ENCODE results near the gene CFL1. TPM values are rescaled to one million over a fixed set of nuclear protein-coding genes. Genes with fewer than 3 reads are reported as not detected.

The CFL1 gene
- total and polyA plus RNA-seq, 10 of the 15 experiments (the other 5 are each of a cell fraction or from before 2014, with no cell fraction given): 164 to 2,994 (median 1,500) TPM

DNA sequence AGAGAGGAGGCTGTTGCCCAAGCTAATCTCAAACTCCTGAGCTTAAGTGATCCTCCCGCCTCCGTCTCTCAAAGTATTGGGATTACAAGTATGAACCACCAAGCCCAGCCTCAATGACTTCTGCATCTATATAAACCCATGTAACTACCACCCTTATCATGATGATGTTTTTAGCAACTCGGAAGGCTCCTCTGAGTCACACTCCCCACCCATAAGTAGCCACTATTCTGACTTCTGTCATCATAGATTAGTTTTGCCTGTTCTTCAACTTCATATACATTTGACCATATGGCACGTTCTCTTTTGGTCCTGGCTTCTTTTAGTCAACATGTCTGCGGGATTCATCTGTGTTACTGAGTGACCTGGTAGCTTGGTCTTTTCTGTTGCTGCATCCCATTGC lies 48.6 kb upstream of the CFL1 start:
- H3K36me3 ChIP-seq (ENCODE audit: control insufficient read depth in 2 of 2, insufficient read depth in 2 of 2, low read length in 1 of 2): no peaks in the 10 kb centered on the region
- ChIA-PET CTCF (interaction anchor here (1.1 to 1.8 kb wide), 3 partner anchors 12 to 116 kb away, joined by 4 read pairs; partner anchors contain the start of gene C11orf68), POLR2A (interaction anchor here (0.7 to 1.2 kb wide), 3 partner anchors 14 to 142 kb away, joined by 3 to 4 read pairs (median 3); no protein-coding TSS in a partner anchor), SMC1A (ENCODE audit: uncharacterized antibody, unreplicated experiment) (interaction anchor here (1.1 to 1.7 kb wide), 4 partner anchors 9 to 18 kb away, joined by 4 to 6 read pairs (median 5); partner anchors contain the start of gene FIBP), RAD21 (ENCODE audit: unreplicated experiment) (interaction anchor here (0.6 kb wide), 1 partner anchor 18 kb away, joined by 5 read pairs; the partner anchor contains the start of gene FIBP)
- intact Hi-C loops (cut with micrococcal nuclease; ENCODE audit: unreplicated experiment) (no loop called here), in situ Hi-C loops (cut with MboI) (no loop called here)
- H3K27ac ChIP-seq (ENCODE audit: control insufficient read depth, insufficient read depth): no peak overlapping the region
- peaks cover 11% of the 10 kb centered on the region for H3K4me1 ChIP-seq (ENCODE audit: control insufficient read depth, insufficient read depth, low read length)
- FAIRE-seq (no peak), DNase-seq (ENCODE audit: low read depth, low spot score) (no peak), ATAC-seq (no peak)
- H4K20me1 ChIP-seq (ENCODE audit: control insufficient read depth, insufficient read depth): no peaks in the 10 kb centered on the region
- WGBS (ENCODE audit: insufficient coverage, insufficient replicate concordance, low lambda C conversion rate, missing lambda C conversion rate): 83% methylated on average over 5 of the region's 5 CpGs
- no peaks in the 10 kb centered on the region for H3K9me3 ChIP-seq (replicated peaks; ENCODE audit: control insufficient read depth, insufficient read depth, low read length)
- no peaks in the 10 kb centered on the region; a peak in 1 of 4 replicates for H3K27me3 ChIP-seq (replicated peaks in 1 of 2; ENCODE audit: control insufficient read depth in 2 of 2, insufficient read depth in 2 of 2, low read length in 1 of 2)
- no peak for TF ChIP-seq EP300 (IDR thresholded peaks at IDR 0.05; ENCODE audit: borderline replicate concordance in 1 of 2, control insufficient read depth in 1 of 2, low read depth in 2 of 2, low read length in 2 of 2)
- no peak for TF ChIP-seq PML (IDR thresholded peaks at IDR 0.05; ENCODE audit: low read length)
- TF ChIP-seq STAT1 (conservative IDR thresholded peaks at IDR 0.05): no peak
- TF ChIP-seq HDAC6 (IDR thresholded peaks at IDR 0.05; ENCODE audit: unreplicated experiment): no peak
- no peak for TF ChIP-seq ZNF384 (IDR thresholded peaks at IDR 0.05; ENCODE audit: borderline replicate concordance, low read depth, low read length)
- TF ChIP-seq MEF2B (IDR thresholded peaks at IDR 0.05; ENCODE audit: partially characterized antibody, poor library complexity, severe bottlenecking): no peak
- no peak overlapping the region for H3K4me3 ChIP-seq
- H3K79me2 ChIP-seq (ENCODE audit: control insufficient read depth, insufficient read depth, low read length): no peaks in the 10 kb centered on the region
- H2AFZ ChIP-seq (ENCODE audit: control insufficient read depth, low read depth, low read length): no peak overlapping the region
- H3K9ac ChIP-seq (ENCODE audit: control insufficient read depth, insufficient read depth, low read length): no peak overlapping the region
- H3K4me2 ChIP-seq (ENCODE audit: control insufficient read depth, insufficient read depth): no peak overlapping the region
- BruUV-seq (replicated peaks): no TSS peak

- Histone ChIP-seq H3K9ac (ENCODE audit: control insufficient read depth, insufficient read depth, low read length) (no peak overlapping the region), H3K4me2 (ENCODE audit: control insufficient read depth, insufficient read depth) (no peak overlapping the region), H3K27ac (ENCODE audit: control insufficient read depth, insufficient read depth) (no peak overlapping the region), H2AFZ (ENCODE audit: control insufficient read depth, low read depth, low read length) (no peak overlapping the region), H4K20me1 (ENCODE audit: control insufficient read depth, insufficient read depth) (no peaks in the 10 kb centered on the region), H3K27me3 (replicated peaks in 1 of 2; ENCODE audit: control insufficient read depth in 2 of 2, insufficient read depth in 2 of 2, low read length in 1 of 2) (no peaks in the 10 kb centered on the region; a peak in 1 of 4 replicates), H3K4me1 (ENCODE audit: control insufficient read depth, insufficient read depth, low read length) (no peaks in the 10 kb centered on the region), H3K4me3 (no peak overlapping the region), H3K79me2 (ENCODE audit: control insufficient read depth, insufficient read depth, low read length) (peaks cover 5% of the 10 kb centered on the region), H3K36me3 (ENCODE audit: control insufficient read depth in 2 of 2, insufficient read depth in 2 of 2, low read length in 1 of 2) (no peaks in the 10 kb centered on the region), H3K9me3 (replicated peaks; ENCODE audit: control insufficient read depth, insufficient read depth, low read length) (no peaks in the 10 kb centered on the region)
- ATAC-seq (no peak), DNase-seq (ENCODE audit: low read depth, low spot score) (no peak), FAIRE-seq (no peak)
- in situ Hi-C loops (cut with MboI) (no loop called here), intact Hi-C loops (cut with micrococcal nuclease; ENCODE audit: unreplicated experiment) (no loop called here)
- 75% methylated on average over 8 of the region's 8 CpGs for WGBS (ENCODE audit: insufficient coverage, insufficient replicate concordance, low lambda C conversion rate, missing lambda C conversion rate)
- BruUV-seq (replicated peaks): no TSS peak
- ChIA-PET CTCF (no interaction called here), SMC1A (ENCODE audit: uncharacterized antibody, unreplicated experiment) (interaction anchor here (0.6 kb wide), 1 partner anchor 9 kb away, joined by 3 read pairs; no protein-coding TSS in a partner anchor), RAD21 (ENCODE audit: unreplicated experiment) (no interaction called here), POLR2A (interaction anchor here (2.4 to 4.9 kb wide), 2 partner anchors 12 to 18 kb away, joined by 5 to 67 read pairs; partner anchors contain the start of genes CCDC85B and FIBP)
- TF ChIP-seq CHD1 (IDR thresholded peaks at IDR 0.05; ENCODE audit: low read depth, low read length) (no peak), MYC (IDR thresholded peaks at IDR 0.05; ENCODE audit: insufficient read depth, insufficient read length, insufficient replicate concordance, low read length, severe bottlenecking) (no peak), TAF1 (IDR thresholded peaks at IDR 0.05; ENCODE audit: borderline replicate concordance, low read depth, low read length) (no peak), ETV6 (conservative IDR thresholded peaks at IDR 0.05 in 1 of 2, IDR thresholded peaks at IDR 0.05 in 1 of 2; ENCODE audit: borderline replicate concordance in 1 of 2, low read depth in 1 of 2) (no peak), RCOR1 (conservative IDR thresholded peaks at IDR 0.05; ENCODE audit: low read depth, low read length) (no peak), ZBTB40 (IDR thresholded peaks at IDR 0.05; ENCODE audit: borderline replicate concordance) (no peak), CHD4 (IDR thresholded peaks at IDR 0.05) (no peak)
Measured at GRCh38 chr11:65903715-65904114, 45.7 kb upstream of the CFL1 start.

All from GM12878 (cell line).